Measurements from ENCODE around the gene RNF144A. TPM values are rescaled to one million over a fixed set of nuclear protein-coding genes. Genes with fewer than 3 reads are reported as not detected.

The RNF144A gene
- total RNA-seq, 3 donors from 2014 or later = 10.8 to 17.1 (median 11.6) TPM

- intact Hi-C loops (cut with DNase I; ENCODE audit: low total_unique reads) = no loop called here
- no peak for DNase-seq (ENCODE audit: low spot score in 2 of 2)
- H3K27me3 ChIP-seq = no peaks in the 10 kb centered on the region
Measured at GRCh38 chr2:6952101-6952500, 34.9 kb downstream of the RNF144A start.

GRCh38 chr2:6954586-6954985, 37.4 kb downstream of the RNF144A start:
- no peak for TF ChIP-seq CTCF (IDR thresholded peaks at IDR 0.05)
- TF ChIP-seq POLR2AphosphoS5 (IDR thresholded peaks at IDR 0.05) = no peak
- no peak for TF ChIP-seq POLR2A (IDR thresholded peaks at IDR 0.05)
- Histone ChIP-seq H3K4me3 (no peak overlapping the region), H3K27ac (no peak overlapping the region), H3K36me3 (no peaks in the 10 kb centered on the region), H3K4me1 (no peaks in the 10 kb centered on the region), H3K9me3 (no peaks in the 10 kb centered on the region), H3K27me3 (no peaks in the 10 kb centered on the region)
- DNase-seq (ENCODE audit: low spot score in 2 of 2) = no peak
- intact Hi-C loops (cut with DNase I; ENCODE audit: low total_unique reads) = no loop called here

More at GRCh38 chr2:6952101-6952500, 34.9 kb downstream of the RNF144A start:
- Histone ChIP-seq H3K36me3 (no peaks in the 10 kb centered on the region), H3K9me3 (no peaks in the 10 kb centered on the region), H3K4me3 (no peak overlapping the region), H3K27ac (no peak overlapping the region), H3K4me1 (no peaks in the 10 kb centered on the region)
- TF ChIP-seq POLR2AphosphoS5 (IDR thresholded peaks at IDR 0.05) = no peak
- TF ChIP-seq CTCF (IDR thresholded peaks at IDR 0.05) = no peak
- no peak for TF ChIP-seq POLR2A (IDR thresholded peaks at IDR 0.05)

GRCh38 chr2:6955511-6956136, 38.4 kb downstream of the RNF144A start:
- no peaks in the 10 kb centered on the region for H3K9me3 ChIP-seq
- no peak overlapping the region for H3K4me3 ChIP-seq
- intact Hi-C loops (cut with DNase I; ENCODE audit: low total_unique reads) = no loop called here
- TF ChIP-seq CTCF (IDR thresholded peaks at IDR 0.05) (no peak), POLR2A (IDR thresholded peaks at IDR 0.05) (no peak), POLR2AphosphoS5 (IDR thresholded peaks at IDR 0.05) (no peak)
- peaks cover 0 to 4% of the 10 kb centered on the region in 2 donors for H3K4me1 ChIP-seq
- H3K27ac ChIP-seq = peak overlapping the region; percentile 10 to 29
- no peaks in the 10 kb centered on the region for H3K36me3 ChIP-seq
- no peak for DNase-seq (ENCODE audit: low spot score in 2 of 2)
- H3K27me3 ChIP-seq = no peaks in the 10 kb centered on the region

GRCh38 chr2:6956566-6956965, 39.4 kb downstream of the RNF144A start:
- Histone ChIP-seq H3K4me1 (peaks cover 0 to 4% of the 10 kb centered on the region in 2 donors), H3K9me3 (no peaks in the 10 kb centered on the region), H3K27ac (no peak overlapping the region), H3K36me3 (no peaks in the 10 kb centered on the region), H3K27me3 (no peaks in the 10 kb centered on the region), H3K4me3 (no peak overlapping the region)
- TF ChIP-seq POLR2AphosphoS5 (IDR thresholded peaks at IDR 0.05) = no peak
- no peak for TF ChIP-seq POLR2A (IDR thresholded peaks at IDR 0.05)
- TF ChIP-seq CTCF (IDR thresholded peaks at IDR 0.05) = no peak
- intact Hi-C loops (cut with DNase I; ENCODE audit: low total_unique reads) = no loop called here
- DNase-seq (ENCODE audit: low spot score in 2 of 2) = no peak

- Histone ChIP-seq H3K9me3 (no peaks in the 10 kb centered on the region), H3K27me3 (no peaks in the 10 kb centered on the region), H3K4me3 (no peak overlapping the region), H3K27ac (no peak overlapping the region), H3K36me3 (no peaks in the 10 kb centered on the region), H3K4me1 (peaks cover 0 to 4% of the 10 kb centered on the region in 2 donors)
- intact Hi-C loops (cut with DNase I; ENCODE audit: low total_unique reads) = no loop called here
- DNase-seq (ENCODE audit: low spot score in 2 of 2) = no peak
- no peak for TF ChIP-seq POLR2AphosphoS5 (IDR thresholded peaks at IDR 0.05)
- no peak for TF ChIP-seq POLR2A (IDR thresholded peaks at IDR 0.05)
- TF ChIP-seq CTCF (IDR thresholded peaks at IDR 0.05) = no peak
Measured at GRCh38 chr2:6957031-6957714, 40.0 kb downstream of the RNF144A start.

Data from breast epithelium (tissue), 4 donors.